ENCODE results near the gene CACTIN. TPM values are rescaled to one million over a fixed set of nuclear protein-coding genes. Genes with fewer than 3 reads are reported as not detected.

The CACTIN gene
- total RNA-seq, 1 experiment from 2014 or later, result 18.6 TPM

GRCh38 chr19:3618144-3618810 is 8.3 kb downstream of the CACTIN start:
- no peaks in the 10 kb centered on the region for H3K4me1 ChIP-seq (replicated peaks; ENCODE audit: insufficient read depth)
- H3K9me3 ChIP-seq (ENCODE audit: insufficient read depth, low read depth), result no peaks in the 10 kb centered on the region
- H3K4me2 ChIP-seq, result no peak overlapping the region
- peak in 1 of 2 experiments; percentile 33 for DNase-seq
- no peaks in the 10 kb centered on the region for H4K20me1 ChIP-seq (ENCODE audit: insufficient read depth)
- POLR2A ChIA-PET (ENCODE audit: unreplicated experiment), result no interaction called here
- BruUV-seq (replicated peaks), result no TSS peak
- no peaks in the 10 kb centered on the region for H3F3A ChIP-seq (ENCODE audit: insufficient read depth, low read depth)
- no peaks in the 10 kb centered on the region for H3K9me2 ChIP-seq (ENCODE audit: insufficient read depth)
- no peak overlapping the region for H2AFZ ChIP-seq
- CTCF ChIA-PET, result interaction anchor here (0.6 kb wide), 1 partner anchor 99 kb away, joined by 3 read pairs; no protein-coding TSS in a partner anchor
- H3K4me3 ChIP-seq, result no peak overlapping the region
- no peaks in the 10 kb centered on the region for H3K36me3 ChIP-seq (ENCODE audit: low read depth)
- intact Hi-C loops (cut with micrococcal nuclease; ENCODE audit: unreplicated experiment), result loop anchor here (1.0 kb wide), 1 partner anchor 73 kb away; no protein-coding TSS in a partner anchor
- no peak overlapping the region for H3K27ac ChIP-seq
- TF ChIP-seq EZH2 (IDR thresholded peaks at IDR 0.05; ENCODE audit: low read depth) (no peak), CTCF (conservative IDR thresholded peaks at IDR 0.05) (peak; percentile 81)
- no peaks in the 10 kb centered on the region for H3K27me3 ChIP-seq (ENCODE audit: insufficient read depth, low read depth)
- H3K79me2 ChIP-seq (ENCODE audit: low read depth), result no peaks in the 10 kb centered on the region

- H3K9me3 ChIP-seq (ENCODE audit: insufficient read depth, low read depth), result no peaks in the 10 kb centered on the region
- no peak overlapping the region for H3K27ac ChIP-seq
- H3K4me2 ChIP-seq, result no peak overlapping the region
- DNase-seq, result no peak
- no peaks in the 10 kb centered on the region for H4K20me1 ChIP-seq (ENCODE audit: insufficient read depth)
- TF ChIP-seq CTCF (conservative IDR thresholded peaks at IDR 0.05) (no peak), EZH2 (IDR thresholded peaks at IDR 0.05; ENCODE audit: low read depth) (no peak)
- H3K27me3 ChIP-seq (ENCODE audit: insufficient read depth, low read depth), result no peaks in the 10 kb centered on the region
- no peaks in the 10 kb centered on the region for H3K4me1 ChIP-seq (replicated peaks; ENCODE audit: insufficient read depth)
- no peak overlapping the region for H3K4me3 ChIP-seq
- intact Hi-C loops (cut with micrococcal nuclease; ENCODE audit: unreplicated experiment), result no loop called here
- no peaks in the 10 kb centered on the region for H3K9me2 ChIP-seq (ENCODE audit: insufficient read depth)
- no TSS peak for BruUV-seq (replicated peaks)
- ChIA-PET CTCF (interaction anchor here (0.6 kb wide), 1 partner anchor 100 kb away, joined by 3 read pairs; no protein-coding TSS in a partner anchor), POLR2A (ENCODE audit: unreplicated experiment) (no interaction called here)
- no peaks in the 10 kb centered on the region for H3F3A ChIP-seq (ENCODE audit: insufficient read depth, low read depth)
- H3K79me2 ChIP-seq (ENCODE audit: low read depth), result no peaks in the 10 kb centered on the region
- no peak overlapping the region for H2AFZ ChIP-seq
- H3K36me3 ChIP-seq (ENCODE audit: low read depth), result no peaks in the 10 kb centered on the region
Observed at GRCh38 chr19:3617463-3617862, 9.1 kb downstream of the CACTIN start.

- Histone ChIP-seq H3K4me1 (replicated peaks; ENCODE audit: insufficient read depth) (no peaks in the 10 kb centered on the region), H3K36me3 (ENCODE audit: low read depth) (no peaks in the 10 kb centered on the region), H3K9me2 (ENCODE audit: insufficient read depth) (no peaks in the 10 kb centered on the region), H2AFZ (no peak overlapping the region), H4K20me1 (ENCODE audit: insufficient read depth) (no peaks in the 10 kb centered on the region), H3K79me2 (ENCODE audit: low read depth) (no peaks in the 10 kb centered on the region), H3K9me3 (ENCODE audit: insufficient read depth, low read depth) (no peaks in the 10 kb centered on the region), H3K4me2 (no peak overlapping the region), H3K27me3 (ENCODE audit: insufficient read depth, low read depth) (no peaks in the 10 kb centered on the region), H3F3A (ENCODE audit: insufficient read depth, low read depth) (no peaks in the 10 kb centered on the region), H3K4me3 (no peak overlapping the region), H3K27ac (no peak overlapping the region)
- TF ChIP-seq CTCF (conservative IDR thresholded peaks at IDR 0.05) (no peak), EZH2 (IDR thresholded peaks at IDR 0.05; ENCODE audit: low read depth) (no peak)
- no peak for DNase-seq
- intact Hi-C loops (cut with micrococcal nuclease; ENCODE audit: unreplicated experiment), result no loop called here
- ChIA-PET POLR2A (ENCODE audit: unreplicated experiment) (no interaction called here), CTCF (no interaction called here)
- no TSS peak for BruUV-seq (replicated peaks)
Observed at GRCh38 chr19:3615524-3616135, 11.0 kb downstream of the CACTIN start.
